Measurements from ENCODE around the gene RYR1.
"Not testable (repeated sequence)": the region's sequence is repeated elsewhere in the genome, so short reads cannot be mapped to it uniquely, and the experiment has no call there.

- TF ChIP-seq RCOR1 (conservative IDR thresholded peaks at IDR 0.05; ENCODE audit: low read depth, low read length); USF2 (IDR thresholded peaks at IDR 0.05; ENCODE audit: borderline replicate concordance, low read depth, low read length); E2F4 (IDR thresholded peaks at IDR 0.05; ENCODE audit: low read depth, low read length); TAF1 (IDR thresholded peaks at IDR 0.05; ENCODE audit: borderline replicate concordance, low read depth, low read length); TARDBP (IDR thresholded peaks at IDR 0.05; ENCODE audit: borderline replicate concordance); BCL3 (IDR thresholded peaks at IDR 0.05; ENCODE audit: borderline replicate concordance, insufficient read depth, low read depth, low read length, poor library complexity, severe bottlenecking); EZH2 (IDR thresholded peaks at IDR 0.05; ENCODE audit: borderline replicate concordance, control insufficient read depth, low read depth, low read length); ZNF274 (IDR thresholded peaks at IDR 0.05; ENCODE audit: insufficient read depth, insufficient read length); POLR2A (IDR thresholded peaks at IDR 0.05; ENCODE audit: low read depth, low read length): not testable (repeated sequence)
These were observed 119.7 kb downstream of the RYR1 start for GRCh38 chr19:38553239-38553638.
